NB4 (cell line): ENCODE data around the gene ZNF23.

Source experiments
- DNase-seq: peaks from one replicate; pipeline ENCODE4 v3.0.0; 2010; ENCODE audit warnings: low read depth
- H3K4me3 ChIP-seq: one replicate; pipeline ENCODE4 v1.5.1; 2011; ENCODE audit warnings: mild to moderate bottlenecking, low read depth, low read length, moderate library complexity
- MYC ChIP-seq: IDR thresholded peaks from 2 replicates; pipeline ENCODE4 v1.6.1; 2011; ENCODE audit warnings: low read depth, low read length
- POLR2A ChIP-seq: IDR thresholded peaks from 2 replicates; pipeline ENCODE4 v1.6.1; 2011; ENCODE audit warnings: mild to moderate bottlenecking; ENCODE audit not compliant: insufficient read length; ENCODE audit errors: extremely low read depth
- TF ChIP-seq, protein P1 (sequence below): IDR thresholded peaks from one replicate; pipeline ENCODE4 v1.5.1; 2012; ENCODE audit warnings: low read depth, low read length
- TF ChIP-seq, protein P2 (sequence below): IDR thresholded peaks from 2 replicates; pipeline ENCODE4 v1.6.1; 2011; ENCODE audit warnings: low read depth, low read length

ZNF23 gene

DNA sequence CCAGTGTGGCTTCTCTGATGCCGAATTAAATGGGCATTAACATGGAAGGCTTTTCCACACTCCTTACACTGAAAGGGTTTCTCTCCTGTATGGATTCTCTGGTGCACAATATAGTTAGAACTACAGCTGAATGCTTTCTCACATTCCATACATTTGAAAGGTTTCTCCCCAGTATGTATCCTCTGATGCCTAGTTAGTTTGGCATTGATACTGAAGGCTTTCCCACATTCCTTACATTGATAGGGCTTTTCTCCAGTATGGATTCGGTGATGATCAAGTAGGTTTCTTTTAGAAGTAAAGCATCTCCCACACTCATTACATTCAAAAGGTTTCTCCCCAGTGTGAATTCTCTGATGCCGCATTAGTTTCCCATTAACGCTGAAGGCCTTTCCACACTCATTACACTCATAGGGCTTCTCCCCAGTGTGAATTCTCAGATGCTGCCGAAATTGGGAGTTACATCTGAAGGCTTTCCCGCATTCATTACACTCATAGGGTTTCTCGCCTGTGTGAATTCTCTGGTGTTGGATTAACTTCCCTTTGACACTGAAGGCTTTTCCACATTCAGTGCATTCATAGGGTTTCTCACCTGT is 13.7 kb downstream of the ZNF23 start:
- DNase-seq, result no peak
- no peak overlapping the region for H3K4me3 ChIP-seq
- TF ChIP-seq, protein P1, sequence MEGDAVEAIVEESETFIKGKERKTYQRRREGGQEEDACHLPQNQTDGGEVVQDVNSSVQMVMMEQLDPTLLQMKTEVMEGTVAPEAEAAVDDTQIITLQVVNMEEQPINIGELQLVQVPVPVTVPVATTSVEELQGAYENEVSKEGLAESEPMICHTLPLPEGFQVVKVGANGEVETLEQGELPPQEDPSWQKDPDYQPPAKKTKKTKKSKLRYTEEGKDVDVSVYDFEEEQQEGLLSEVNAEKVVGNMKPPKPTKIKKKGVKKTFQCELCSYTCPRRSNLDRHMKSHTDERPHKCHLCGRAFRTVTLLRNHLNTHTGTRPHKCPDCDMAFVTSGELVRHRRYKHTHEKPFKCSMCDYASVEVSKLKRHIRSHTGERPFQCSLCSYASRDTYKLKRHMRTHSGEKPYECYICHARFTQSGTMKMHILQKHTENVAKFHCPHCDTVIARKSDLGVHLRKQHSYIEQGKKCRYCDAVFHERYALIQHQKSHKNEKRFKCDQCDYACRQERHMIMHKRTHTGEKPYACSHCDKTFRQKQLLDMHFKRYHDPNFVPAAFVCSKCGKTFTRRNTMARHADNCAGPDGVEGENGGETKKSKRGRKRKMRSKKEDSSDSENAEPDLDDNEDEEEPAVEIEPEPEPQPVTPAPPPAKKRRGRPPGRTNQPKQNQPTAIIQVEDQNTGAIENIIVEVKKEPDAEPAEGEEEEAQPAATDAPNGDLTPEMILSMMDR, result no peak
- TF ChIP-seq POLR2A (no peak), MYC (no peak)
- TF ChIP-seq, protein P2, sequence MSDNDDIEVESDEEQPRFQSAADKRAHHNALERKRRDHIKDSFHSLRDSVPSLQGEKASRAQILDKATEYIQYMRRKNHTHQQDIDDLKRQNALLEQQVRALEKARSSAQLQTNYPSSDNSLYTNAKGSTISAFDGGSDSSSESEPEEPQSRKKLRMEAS, result no peak

DNA sequence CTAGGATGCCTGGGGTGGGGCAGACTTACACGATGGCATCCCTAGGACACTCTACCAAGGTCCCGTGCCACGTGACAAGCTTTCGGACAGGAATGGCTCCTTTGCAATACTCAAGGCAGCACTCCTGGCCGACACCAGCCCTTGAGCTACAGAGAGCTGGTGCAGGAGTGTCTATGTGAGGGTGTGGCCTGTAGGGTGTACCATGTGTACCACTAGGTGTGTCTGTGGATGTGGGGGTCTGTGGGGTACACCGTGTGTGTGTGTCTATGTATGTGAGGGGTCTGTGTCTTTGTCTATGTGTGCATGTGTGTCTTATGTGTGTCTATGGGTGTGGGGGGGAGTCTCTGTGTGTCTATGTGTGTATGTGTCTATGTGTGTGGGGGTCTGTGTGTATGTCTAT is 18.3 kb downstream of the ZNF23 start:
- TF ChIP-seq, protein P2, result no peak
- no peak for TF ChIP-seq POLR2A
- TF ChIP-seq MYC, result no peak
- TF ChIP-seq, protein P1, result no peak
- H3K4me3 ChIP-seq, result no peak overlapping the region
- DNase-seq, result no peak

DNA sequence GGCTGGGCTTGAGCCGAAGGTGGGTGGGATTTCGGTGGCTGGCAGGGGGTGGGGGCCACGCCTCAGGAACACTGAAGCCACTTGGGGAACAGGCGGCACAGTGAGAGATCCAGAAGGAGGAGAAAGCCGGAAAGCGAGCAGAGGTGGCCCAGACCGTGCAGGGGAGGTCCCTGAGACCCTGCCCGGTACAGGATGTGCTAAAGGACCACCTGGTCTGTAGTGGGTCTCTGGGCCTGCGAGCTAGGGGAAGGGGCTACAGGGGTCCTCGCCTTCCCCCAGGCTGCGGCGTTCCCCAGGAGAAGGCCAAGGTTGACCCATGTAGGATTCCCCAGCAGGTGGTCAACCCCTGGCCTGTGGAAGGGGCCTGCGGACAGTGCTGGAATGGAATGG is 20.0 kb downstream of the ZNF23 start, which contains the start of gene TLE7:
Gene TLE7, minus strand, starts transcription at position 4 of the 390 bp plus-strand sequence. CDS start 8,730 bp downstream, outside the sequence.
- TF ChIP-seq MYC (no peak), POLR2A (no peak)
- TF ChIP-seq, protein P2, result no peak
- TF ChIP-seq, protein P1, result no peak
- DNase-seq, result no peak
- H3K4me3 ChIP-seq, result no peak within 1 kb of the TSS

DNA sequence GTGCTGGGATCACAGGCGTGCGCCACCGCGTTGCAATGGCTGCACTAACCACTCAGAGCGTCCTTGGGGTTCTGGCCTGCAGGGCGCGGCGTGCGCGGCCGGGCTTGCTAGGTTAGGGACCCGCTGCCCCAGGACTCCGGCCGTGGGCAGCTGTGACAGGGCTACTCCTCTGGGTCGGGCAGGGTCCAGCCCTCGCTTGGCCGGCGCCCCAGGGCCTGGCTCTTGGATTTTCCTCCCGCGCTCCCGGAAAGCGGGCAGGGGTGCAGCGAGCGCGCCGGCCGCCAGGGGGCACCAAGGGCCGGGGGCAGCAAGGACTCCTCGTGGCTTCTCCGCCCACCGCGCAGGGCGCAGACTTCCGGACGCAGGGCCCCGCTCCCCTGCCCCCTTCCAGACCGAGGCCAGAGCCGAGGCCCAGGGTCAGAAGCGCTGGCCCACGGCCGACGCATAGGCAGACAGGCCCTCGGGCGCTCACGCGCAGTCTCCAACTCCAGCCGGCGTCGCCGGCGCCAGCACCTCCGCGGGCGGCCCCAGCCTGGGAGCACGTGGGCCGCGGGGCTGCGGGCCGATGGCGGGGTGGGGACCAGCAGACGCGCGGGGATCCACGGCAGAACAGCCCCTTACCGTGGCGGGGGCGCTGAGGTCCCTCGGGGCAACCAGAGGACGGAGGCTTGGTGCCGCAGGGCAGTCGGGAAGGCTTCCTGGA is 20.5 kb downstream of the ZNF23 start:
- no peak overlapping the region for H3K4me3 ChIP-seq
- TF ChIP-seq, protein P2, result no peak
- TF ChIP-seq MYC (no peak), POLR2A (no peak)
- TF ChIP-seq, protein P1, result no peak
- no peak for DNase-seq

DNA sequence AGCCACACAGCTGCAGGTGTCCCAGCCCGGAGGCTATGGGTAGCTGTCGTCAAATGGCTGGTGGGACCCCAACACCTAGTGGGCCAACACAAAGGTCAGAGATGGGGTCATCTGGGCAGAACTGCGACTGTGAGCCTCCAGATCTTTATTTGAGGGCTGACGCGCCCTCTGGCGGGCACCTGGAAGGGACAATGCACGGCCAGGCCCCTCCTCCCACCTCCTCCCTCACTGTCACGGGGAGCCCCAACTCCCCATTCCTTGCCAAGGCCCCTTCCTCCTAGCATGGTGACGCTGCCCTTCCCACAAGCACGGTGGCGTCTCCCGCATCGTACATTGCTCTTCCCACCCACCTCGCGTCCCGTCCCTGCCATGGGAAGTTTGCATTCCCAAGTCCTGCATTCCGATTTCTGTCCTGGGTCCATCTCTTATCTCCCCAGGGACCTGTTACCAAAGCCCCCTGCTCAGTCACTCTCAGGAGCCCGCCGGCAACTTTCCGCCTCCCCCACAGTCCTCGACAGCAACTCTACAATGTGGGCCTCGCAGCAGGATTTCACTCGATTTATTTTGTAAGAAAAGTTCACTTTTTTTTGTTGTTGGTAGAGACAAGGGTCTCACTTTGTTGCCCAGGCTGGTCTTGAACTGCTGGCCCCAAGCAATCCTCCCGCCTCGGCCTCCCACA is 21.2 kb downstream of the ZNF23 start:
- DNase-seq, result peak; percentile 24
- no peak overlapping the region for H3K4me3 ChIP-seq
- TF ChIP-seq, protein P1, result peak; percentile 67
- TF ChIP-seq, protein P2, result no peak
- no peak for TF ChIP-seq MYC
- TF ChIP-seq POLR2A, result no peak
